Stimulated activated CD4-positive, alpha-beta T cell treated with anti-CD3 and anti-CD28 coated beads, Interleukin-12 subunit alpha, Interleukin-12 subunit beta, amount 100 ng/mL, for 48 hours (primary cell): ENCODE measurements around the gene RHOD.

Source experiments
- DNase-seq, 3 donors: peaks; one replicate each; pipeline ENCODE4 v3.0.0-alpha.2; 2020; ENCODE audit warnings: low read depth in 2 of 3, low spot score in 1 of 3

Gene RHOD

DNA sequence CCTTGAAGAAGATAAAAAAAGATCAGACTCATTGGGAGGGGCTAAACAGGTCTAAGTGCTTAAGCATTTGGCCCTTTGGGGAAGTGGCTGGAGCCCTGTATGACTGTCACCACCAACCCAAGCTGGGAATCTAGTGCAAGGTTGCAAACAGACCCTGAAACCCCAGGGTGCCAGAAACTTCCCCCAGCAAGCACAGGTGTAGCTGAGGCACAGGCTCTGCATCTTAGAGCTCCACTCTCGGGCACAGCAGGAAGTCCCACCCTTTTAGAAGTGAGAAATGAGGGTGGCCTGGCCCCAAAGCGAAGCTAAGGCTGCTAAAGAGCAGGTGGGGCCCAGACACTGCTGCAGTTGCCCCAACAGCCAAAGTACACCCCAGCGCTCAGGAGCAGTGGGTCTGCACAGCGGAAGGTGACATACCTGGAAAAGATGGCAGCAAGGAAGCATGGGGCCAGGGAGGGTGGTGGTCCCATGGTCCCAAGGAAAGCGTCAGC is 56.6 kb downstream of the RHOD start:
- DNase-seq = no peak

DNA sequence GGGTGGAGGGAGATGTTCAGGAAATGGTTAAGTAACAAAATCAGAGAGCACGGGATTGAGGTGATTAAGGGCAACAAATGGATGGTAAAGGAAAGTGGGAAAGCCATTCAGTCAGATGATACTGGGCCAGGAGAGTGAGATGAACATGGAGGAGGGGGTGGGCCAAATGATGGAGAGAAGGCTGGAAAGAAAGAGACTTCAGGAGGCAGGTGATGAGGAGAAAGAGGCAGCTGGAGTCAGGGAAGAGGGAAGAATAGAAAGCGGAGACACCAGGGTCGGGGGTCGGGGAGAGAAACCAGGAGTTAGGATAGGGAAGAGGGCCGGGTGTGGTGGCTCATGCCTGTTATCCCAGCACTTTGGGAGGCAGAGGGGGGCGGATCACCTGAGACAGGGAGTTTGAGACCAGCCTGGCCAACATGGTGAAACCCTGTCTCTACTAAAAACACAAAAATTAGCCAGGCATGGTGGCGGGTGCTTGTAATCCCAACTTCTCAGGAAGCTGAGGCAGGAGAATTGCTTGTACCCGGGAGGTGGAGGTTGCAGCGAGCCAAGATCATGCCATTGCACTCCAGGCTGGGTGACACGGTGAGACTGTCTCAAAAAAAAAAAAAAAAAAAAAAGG is 57.7 kb downstream of the RHOD start:
- no peak for DNase-seq

DNA sequence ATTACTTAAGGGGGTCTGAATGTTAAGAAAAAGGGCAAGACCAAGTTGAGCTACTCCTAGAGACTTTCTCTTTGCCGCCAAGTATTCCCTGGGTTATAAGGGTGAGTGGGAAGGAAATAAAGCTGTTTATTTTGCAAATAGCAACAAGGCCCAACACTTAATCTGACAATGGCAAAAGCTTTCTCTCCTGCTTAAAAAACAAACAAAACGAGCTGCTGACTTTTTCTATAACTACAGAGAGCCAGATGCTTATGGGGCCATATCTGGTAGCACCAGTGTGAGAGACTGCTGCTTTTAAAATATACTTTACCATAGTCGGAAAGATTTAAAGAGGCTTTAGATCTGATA is 60.1 kb downstream of the RHOD start:
- no peak for DNase-seq

DNA sequence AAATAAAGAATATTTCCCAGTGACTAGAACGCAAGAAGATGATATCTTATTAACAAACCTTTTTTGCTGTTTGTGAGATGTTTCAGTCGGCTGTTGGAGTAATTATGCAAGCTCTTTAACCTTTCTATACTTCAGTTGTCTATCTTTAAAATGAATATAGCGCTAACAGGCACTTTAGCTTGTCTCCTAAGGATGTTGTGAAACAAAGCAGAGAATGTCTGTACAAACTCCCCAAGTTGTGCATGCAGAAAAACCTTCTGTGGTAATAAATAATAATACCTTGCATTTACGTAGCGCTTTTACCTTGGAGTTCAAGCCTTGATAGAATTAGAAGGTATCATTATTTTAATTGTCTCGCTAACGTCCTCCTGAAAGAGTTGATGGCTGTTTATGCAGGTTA is 60.5 kb downstream of the RHOD start:
- DNase-seq = no peak

DNA sequence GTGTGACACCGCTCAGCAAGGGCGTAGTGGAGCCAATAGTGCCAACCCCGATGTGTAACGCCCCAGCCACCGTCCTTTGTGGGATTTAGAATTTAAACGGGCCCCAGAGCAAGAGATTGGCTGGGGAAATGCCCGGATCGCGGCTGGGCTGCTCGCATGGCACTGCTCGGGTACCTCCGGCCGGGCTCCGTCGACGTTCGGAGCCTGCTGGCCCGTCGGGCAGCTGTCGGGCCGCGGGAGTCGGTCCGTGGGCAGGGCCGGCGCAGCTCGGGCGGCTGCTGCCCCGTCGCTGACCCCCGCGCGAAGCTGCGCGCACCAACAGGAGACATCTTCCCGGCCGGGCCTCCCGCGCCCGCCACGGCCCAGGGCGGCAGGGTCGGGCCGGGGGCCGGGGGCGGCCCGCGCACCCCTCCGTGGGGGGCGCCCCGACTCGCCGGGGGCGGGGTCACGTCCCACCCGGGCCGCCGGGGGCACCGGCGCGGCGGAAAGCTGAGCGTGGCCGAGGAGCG is 61.1 kb downstream of the RHOD start:
- DNase-seq = peak in 2 of 3 donors; percentile 25 to 30

DNA sequence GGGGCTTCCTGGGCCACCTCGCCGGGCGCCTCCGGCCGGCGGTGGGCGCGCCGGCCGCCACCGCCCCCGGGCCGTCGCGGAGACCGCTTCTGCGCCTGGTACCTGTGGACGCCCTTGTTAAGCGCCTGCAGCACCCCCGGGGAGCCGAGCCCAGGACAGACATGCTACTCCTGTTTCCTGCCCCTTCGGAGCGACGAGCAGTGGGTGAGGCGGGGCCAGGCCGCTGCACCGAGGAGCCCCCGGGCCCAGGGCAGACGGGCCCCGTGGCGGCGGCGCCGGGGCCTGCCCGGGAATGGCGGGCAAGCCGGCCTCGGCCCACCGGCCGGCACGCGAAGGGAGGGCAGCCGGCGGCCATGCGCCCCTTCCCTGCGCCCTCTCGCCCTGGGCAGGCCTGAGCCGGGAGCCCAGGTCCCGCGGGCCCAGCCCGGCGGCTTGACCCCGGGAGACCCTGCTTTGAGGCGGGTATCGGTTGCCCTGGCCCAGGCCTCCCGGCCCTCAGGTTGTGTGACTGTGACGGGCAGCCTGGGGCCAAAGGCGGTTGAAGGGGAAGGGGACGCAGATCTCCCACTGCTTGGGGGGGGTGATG is 61.6 kb downstream of the RHOD start:
- DNase-seq = peak in 2 of 3 donors; percentile 37 to 38

DNA sequence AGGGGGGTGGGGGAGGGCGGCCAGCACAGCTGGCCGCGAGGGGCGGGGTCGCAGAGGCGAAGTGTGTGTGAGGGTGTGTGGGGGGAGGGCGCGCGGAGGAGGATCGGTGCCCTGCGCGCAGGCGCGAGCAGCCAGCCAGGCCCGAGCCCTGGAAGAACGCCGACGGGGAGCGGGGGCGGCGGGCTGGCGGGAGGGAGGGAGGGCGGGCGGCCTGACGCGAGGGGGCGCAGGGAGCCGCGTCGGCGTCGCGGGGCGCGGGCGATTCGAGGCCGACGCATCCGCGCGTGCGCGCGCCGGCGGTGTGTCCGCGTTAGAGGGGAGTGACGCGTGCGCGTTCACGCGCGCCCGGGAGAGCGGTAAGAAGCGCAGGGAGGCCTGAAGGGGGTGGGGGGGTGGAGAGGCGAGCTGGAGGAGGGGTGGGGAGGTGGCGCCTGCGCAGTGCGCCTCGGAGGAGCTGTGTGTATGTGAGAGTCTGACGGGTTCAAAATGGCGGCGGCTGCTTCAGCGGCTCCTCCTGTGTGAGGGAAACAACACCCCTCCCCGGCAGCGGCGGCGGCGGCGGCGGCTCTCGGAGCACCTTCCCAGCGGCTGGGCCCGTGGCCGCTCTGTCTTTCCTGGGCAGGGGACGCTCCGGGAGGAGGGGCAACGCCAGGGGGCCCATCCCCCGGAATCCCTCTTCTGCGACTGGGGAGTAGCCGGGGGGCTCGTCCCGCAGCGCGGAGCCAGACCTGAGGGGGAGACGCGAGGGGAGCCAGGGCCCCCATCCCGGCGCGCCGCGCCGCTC is 62.3 kb downstream of the RHOD start, which contains the start of gene KDM2A:
KDM2A (plus strand) TSS at position 463 of the 784 bp plus-strand sequence. CDS start 2,054 bp downstream, outside the sequence.
- peak; percentile 92 to 99 (median 98) for DNase-seq

DNA sequence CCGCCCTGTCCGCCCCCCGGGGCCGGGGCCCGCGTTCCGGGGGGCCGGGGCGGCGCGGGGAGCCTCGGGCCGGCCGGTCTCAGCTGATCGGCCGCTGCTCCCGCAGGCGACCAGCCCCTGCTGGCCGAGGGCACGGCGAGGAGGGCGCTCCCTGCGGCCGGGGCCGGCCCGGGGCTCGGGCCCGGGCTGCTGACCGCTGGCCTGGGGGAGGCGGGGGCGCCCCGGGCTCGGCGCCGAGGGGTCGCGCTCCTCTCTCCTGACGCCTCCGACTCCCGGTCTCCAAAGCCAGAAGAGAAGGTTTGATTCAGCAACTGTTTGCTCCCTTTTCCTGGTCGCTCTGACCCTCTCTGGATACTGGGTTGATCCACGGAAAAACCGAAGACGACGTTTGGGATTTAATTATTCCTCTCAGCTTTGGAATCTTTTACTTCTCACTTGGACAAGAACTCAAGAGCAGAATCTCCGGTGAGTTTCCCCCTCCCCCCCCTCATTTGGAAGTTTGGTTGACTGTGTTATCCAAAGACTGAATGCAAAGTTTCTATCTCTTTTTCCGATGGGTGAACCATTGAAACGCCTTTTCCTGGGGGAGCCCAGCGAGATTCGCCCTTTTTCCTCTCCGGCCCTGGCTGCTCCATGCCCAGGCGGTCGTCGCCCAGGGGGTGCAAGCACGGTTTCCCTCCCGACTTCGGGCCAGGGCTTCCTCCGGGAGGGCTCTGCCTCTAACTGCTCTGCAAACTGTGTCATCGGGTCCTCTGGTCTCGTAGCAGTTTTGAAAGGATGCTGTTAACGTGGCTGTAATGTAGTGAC is 63.1 kb downstream of the RHOD start:
- DNase-seq = no peak

DNA sequence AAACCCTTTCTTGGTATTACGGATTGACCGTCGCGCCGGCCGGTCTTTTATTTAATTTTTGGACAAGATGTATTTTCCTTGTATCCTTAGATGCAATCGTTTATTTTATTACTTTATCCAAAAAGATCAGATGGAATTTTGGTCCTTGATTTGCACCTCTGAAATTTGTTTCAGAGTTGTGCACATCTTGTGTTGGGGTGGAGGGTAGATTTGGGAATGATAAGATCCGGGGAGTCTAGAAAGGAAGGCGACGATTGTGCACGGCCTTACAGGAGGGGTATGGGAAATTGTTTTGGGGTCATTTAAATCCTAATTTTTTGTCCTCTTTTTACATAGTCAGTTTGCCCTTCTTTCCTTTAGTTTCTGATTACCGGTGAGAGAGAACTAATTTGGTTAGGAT is 63.8 kb downstream of the RHOD start:
- no peak for DNase-seq

DNA sequence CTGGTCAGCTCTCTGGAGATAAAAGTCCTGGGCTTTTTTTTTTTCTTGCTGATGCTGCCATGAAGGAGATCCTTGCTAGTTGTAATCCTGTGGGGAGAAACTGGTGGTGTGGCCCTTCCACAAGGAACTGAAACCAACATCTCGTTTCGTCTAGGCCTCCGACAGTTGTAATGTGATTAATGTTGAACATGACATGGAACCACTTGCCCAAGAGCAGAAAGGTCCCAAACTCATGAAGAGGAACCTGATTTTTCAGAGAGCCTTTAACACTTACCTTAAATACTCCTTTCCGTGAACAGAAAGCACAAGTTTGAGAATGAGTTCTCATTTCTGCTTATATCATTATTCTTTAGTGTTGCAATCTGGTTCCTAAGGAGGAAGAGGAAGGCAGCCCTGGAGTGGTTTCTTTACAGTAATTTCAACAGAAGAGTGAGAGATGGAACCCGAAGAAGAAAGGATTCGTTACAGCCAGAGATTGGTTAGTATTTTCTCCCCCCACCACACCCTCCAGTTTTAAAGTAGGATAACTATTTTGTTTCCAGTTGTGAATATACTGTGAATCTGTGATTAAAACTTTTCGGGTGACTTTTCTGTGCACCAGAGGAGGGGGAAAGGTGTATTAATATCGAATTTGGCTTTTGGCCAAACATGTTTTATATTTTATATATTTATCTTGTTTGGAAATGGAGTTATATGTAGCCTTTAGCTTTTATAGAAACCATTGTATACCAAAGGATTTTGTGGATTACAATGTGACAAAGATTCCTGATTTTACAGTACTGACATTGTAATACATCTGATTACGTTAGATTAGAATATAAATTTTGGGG is 64.4 kb downstream of the RHOD start:
- DNase-seq = no peak
